ENCODE measurements around the gene DDT. TPM values are rescaled to one million over a fixed set of nuclear protein-coding genes. Genes with fewer than 3 reads are reported as not detected.
A peak's percentile ranks its signal among the peaks of the same experiment; 100 is the strongest.
"Not testable (repeated sequence)": the region's sequence is repeated elsewhere in the genome, so short reads cannot be mapped to it uniquely, and the experiment has no call there.

DDT gene
- total and polyA plus RNA-seq, 4 donors: 352 to 1,291 (median 801) TPM

DNA sequence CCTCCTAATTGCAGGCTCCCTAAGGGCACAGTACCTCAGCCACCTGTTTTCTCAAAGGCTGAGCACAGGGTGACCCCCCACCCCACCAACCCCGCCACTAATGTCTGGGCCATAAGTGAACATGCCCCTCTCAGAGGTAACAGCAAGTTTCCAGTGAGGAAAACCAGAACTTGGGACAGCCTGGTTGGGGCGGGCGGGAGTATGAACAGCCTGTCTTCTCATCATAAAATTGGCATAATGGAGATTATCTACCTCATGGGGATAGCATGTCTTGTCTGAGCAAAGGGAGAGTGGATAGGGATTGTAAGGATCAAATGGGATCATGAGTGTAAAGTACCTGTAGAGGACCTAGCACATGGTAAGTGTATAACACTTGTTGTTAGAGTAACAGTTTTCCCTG lies 2.3 kb downstream of the DDT start:
- not testable (repeated sequence) for H3K4me3 ChIP-seq (ENCODE audit: low read depth in 1 of 3, low read length in 3 of 3); H3K27me3 ChIP-seq (ENCODE audit: control insufficient read depth in 4 of 4, insufficient read depth in 4 of 4, low read length in 3 of 4); H3K9me3 ChIP-seq (ENCODE audit: control insufficient read depth in 4 of 4, low read length in 3 of 4); H3K9ac ChIP-seq (ENCODE audit: low read depth in 1 of 2, low read length in 2 of 2); DNase-seq (ENCODE audit: low spot score)
- Histone ChIP-seq H3K4me1 (ENCODE audit: control insufficient read depth in 4 of 4, insufficient read depth in 4 of 4, low read length in 3 of 4) (peaks cover 3 to 18% (median 9%) of the 10 kb centered on the region in 4 donors), H3K27ac (ENCODE audit: low read depth in 1 of 2, low read length in 2 of 2) (peak overlapping the region; percentile 17 to 55), H3K36me3 (ENCODE audit: control insufficient read depth in 4 of 4, insufficient read depth in 3 of 4, low read depth in 1 of 4, low read length in 3 of 4) (peaks cover 8 to 22% (median 15%) of the 10 kb centered on the region in 4 donors)
- 94% methylated on average over 3 of the region's 3 CpGs for WGBS

DNA sequence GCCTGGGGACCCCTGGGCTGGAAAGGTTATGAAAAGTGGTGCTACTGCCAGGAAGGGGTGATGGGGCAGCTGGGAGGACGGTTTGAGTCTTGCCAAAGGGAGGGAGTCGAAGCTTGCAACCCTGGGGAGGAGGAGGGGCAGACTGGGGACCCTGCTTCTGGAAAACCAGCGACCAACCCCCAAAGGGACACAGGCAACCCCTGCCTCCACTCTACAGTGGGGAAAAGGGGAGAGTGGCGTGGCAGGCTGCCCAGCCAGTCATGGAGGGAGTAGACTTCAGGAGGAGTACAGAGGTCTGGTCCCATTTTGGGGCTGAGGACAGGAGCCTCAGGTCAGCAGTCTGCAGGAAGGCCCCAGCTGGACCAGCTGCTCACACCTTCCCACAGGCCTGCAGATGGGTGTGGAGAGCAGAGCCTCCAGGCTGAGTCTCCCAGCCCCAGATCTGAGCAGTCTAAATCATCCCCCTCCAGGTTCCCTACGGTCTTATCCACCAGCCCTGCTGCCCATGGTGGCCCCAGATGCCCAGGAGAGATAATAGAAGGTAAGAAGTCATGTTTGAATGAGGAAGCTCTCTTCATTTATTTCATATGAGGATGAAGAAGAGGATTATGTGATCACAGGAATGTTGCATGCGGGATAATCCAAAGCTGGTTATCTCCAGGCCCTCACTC lies 3.3 kb downstream of the DDT start:
- H3K27ac ChIP-seq (ENCODE audit: low read depth in 1 of 2, low read length in 2 of 2): peak overlapping the region; percentile 6 to 55
- TF ChIP-seq RXRA (IDR thresholded peaks at IDR 0.05) (peak in 1 of 2 donors; percentile 5), JUND (IDR thresholded peaks at IDR 0.05) (peak in 1 of 2 donors; percentile 11), SP1 (IDR thresholded peaks at IDR 0.05) (peak; percentile 33), HNF4G (IDR thresholded peaks at IDR 0.05) (no peak), NR2F2 (IDR thresholded peaks at IDR 0.05) (no peak)
- TF ChIP-seq, protein P1, sequence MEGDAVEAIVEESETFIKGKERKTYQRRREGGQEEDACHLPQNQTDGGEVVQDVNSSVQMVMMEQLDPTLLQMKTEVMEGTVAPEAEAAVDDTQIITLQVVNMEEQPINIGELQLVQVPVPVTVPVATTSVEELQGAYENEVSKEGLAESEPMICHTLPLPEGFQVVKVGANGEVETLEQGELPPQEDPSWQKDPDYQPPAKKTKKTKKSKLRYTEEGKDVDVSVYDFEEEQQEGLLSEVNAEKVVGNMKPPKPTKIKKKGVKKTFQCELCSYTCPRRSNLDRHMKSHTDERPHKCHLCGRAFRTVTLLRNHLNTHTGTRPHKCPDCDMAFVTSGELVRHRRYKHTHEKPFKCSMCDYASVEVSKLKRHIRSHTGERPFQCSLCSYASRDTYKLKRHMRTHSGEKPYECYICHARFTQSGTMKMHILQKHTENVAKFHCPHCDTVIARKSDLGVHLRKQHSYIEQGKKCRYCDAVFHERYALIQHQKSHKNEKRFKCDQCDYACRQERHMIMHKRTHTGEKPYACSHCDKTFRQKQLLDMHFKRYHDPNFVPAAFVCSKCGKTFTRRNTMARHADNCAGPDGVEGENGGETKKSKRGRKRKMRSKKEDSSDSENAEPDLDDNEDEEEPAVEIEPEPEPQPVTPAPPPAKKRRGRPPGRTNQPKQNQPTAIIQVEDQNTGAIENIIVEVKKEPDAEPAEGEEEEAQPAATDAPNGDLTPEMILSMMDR (IDR thresholded peaks at IDR 0.05; ENCODE audit: low read depth, low read length, missing input control): no peak
- no peak overlapping the region for H3K4me3 ChIP-seq (ENCODE audit: low read depth in 1 of 3, low read length in 3 of 3)
- WGBS: 56% methylated on average over 6 of the region's 6 CpGs
- no peaks in the 10 kb centered on the region for H3K9me3 ChIP-seq (ENCODE audit: control insufficient read depth in 4 of 4, low read length in 3 of 4)
- peak; percentile 42 for DNase-seq (ENCODE audit: low spot score)
- no peaks in the 10 kb centered on the region for H3K27me3 ChIP-seq (ENCODE audit: control insufficient read depth in 4 of 4, insufficient read depth in 4 of 4, low read length in 3 of 4)
- no peak overlapping the region for H3K9ac ChIP-seq (ENCODE audit: low read depth in 1 of 2, low read length in 2 of 2)
- H3K4me1 ChIP-seq (ENCODE audit: control insufficient read depth in 4 of 4, insufficient read depth in 4 of 4, low read length in 3 of 4): peaks cover 3 to 18% (median 9%) of the 10 kb centered on the region in 4 donors
- H3K36me3 ChIP-seq (ENCODE audit: control insufficient read depth in 4 of 4, insufficient read depth in 3 of 4, low read depth in 1 of 4, low read length in 3 of 4): peaks cover 8 to 22% (median 15%) of the 10 kb centered on the region in 4 donors

DNA sequence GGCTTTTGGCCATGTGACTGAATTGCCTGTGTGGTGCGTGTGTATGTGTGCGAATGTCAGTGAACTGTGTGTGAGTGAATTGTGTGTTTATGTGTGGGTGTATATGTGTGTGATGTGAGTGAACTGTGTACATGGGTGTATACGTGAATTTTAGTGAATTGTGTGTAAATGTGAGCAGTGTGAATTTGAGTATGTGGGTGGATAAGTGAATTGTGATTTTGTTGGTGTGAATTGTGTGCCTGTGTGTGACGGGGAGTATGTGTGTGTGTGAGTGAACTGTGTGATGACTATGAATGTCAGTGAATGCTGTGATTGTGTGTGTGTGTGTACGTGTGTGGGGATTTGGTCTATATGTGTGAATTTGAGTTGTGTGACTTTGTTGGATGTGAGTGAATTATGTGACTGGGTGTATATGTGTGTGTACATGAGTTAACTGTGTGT lies 4.0 kb downstream of the DDT start:
- DNase-seq (ENCODE audit: low spot score): no peak
- H3K36me3 ChIP-seq (ENCODE audit: control insufficient read depth in 4 of 4, insufficient read depth in 3 of 4, low read depth in 1 of 4, low read length in 3 of 4): peaks cover 8 to 22% (median 15%) of the 10 kb centered on the region in 4 donors
- H3K9ac ChIP-seq (ENCODE audit: low read depth in 1 of 2, low read length in 2 of 2): no peak overlapping the region
- H3K4me1 ChIP-seq (ENCODE audit: control insufficient read depth in 4 of 4, insufficient read depth in 4 of 4, low read length in 3 of 4): peaks cover 3 to 18% (median 9%) of the 10 kb centered on the region in 4 donors
- no peaks in the 10 kb centered on the region for H3K27me3 ChIP-seq (ENCODE audit: control insufficient read depth in 4 of 4, insufficient read depth in 4 of 4, low read length in 3 of 4)
- WGBS: 72% methylated on average over 5 of the region's 5 CpGs
- TF ChIP-seq GABPA (IDR thresholded peaks at IDR 0.05 in 1 of 2, conservative IDR thresholded peaks at IDR 0.05 in 1 of 2): no peak
- TF ChIP-seq NR2F2 (IDR thresholded peaks at IDR 0.05): no peak
- TF ChIP-seq YY1 (IDR thresholded peaks at IDR 0.05): no peak
- TF ChIP-seq HNF4A (conservative IDR thresholded peaks at IDR 0.05): no peak
- TF ChIP-seq RAD21 (IDR thresholded peaks at IDR 0.05): no peak
- TF ChIP-seq, protein P1 (IDR thresholded peaks at IDR 0.05; ENCODE audit: low read depth, low read length, missing input control): no peak
- no peak for TF ChIP-seq SP1 (IDR thresholded peaks at IDR 0.05)
- no peak for TF ChIP-seq FOXA1 (IDR thresholded peaks at IDR 0.05)
- TF ChIP-seq, protein P2, sequence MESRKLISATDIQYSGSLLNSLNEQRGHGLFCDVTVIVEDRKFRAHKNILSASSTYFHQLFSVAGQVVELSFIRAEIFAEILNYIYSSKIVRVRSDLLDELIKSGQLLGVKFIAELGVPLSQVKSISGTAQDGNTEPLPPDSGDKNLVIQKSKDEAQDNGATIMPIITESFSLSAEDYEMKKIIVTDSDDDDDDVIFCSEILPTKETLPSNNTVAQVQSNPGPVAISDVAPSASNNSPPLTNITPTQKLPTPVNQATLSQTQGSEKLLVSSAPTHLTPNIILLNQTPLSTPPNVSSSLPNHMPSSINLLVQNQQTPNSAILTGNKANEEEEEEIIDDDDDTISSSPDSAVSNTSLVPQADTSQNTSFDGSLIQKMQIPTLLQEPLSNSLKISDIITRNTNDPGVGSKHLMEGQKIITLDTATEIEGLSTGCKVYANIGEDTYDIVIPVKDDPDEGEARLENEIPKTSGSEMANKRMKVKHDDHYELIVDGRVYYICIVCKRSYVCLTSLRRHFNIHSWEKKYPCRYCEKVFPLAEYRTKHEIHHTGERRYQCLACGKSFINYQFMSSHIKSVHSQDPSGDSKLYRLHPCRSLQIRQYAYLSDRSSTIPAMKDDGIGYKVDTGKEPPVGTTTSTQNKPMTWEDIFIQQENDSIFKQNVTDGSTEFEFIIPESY (IDR thresholded peaks at IDR 0.05): no peak
- no peak for TF ChIP-seq TAF1 (conservative IDR thresholded peaks at IDR 0.05)
- peak overlapping the region; percentile 6 to 55 for H3K27ac ChIP-seq (ENCODE audit: low read depth in 1 of 2, low read length in 2 of 2)
- no peaks in the 10 kb centered on the region for H3K9me3 ChIP-seq (ENCODE audit: control insufficient read depth in 4 of 4, low read length in 3 of 4)
- no peak overlapping the region for H3K4me3 ChIP-seq (ENCODE audit: low read depth in 1 of 3, low read length in 3 of 3)

Data from liver (tissue), 9 donors.